ENCODE measurements around the gene SDR9C7. TPM values are rescaled to one million over a fixed set of nuclear protein-coding genes. Genes with fewer than 3 reads are reported as not detected.
"Not testable (repeated sequence)": the region's sequence is repeated elsewhere in the genome, so short reads cannot be mapped to it uniquely, and the experiment has no call there.

The SDR9C7 gene
- total RNA-seq, 2 experiments from 2014 or later = not detected

DNA sequence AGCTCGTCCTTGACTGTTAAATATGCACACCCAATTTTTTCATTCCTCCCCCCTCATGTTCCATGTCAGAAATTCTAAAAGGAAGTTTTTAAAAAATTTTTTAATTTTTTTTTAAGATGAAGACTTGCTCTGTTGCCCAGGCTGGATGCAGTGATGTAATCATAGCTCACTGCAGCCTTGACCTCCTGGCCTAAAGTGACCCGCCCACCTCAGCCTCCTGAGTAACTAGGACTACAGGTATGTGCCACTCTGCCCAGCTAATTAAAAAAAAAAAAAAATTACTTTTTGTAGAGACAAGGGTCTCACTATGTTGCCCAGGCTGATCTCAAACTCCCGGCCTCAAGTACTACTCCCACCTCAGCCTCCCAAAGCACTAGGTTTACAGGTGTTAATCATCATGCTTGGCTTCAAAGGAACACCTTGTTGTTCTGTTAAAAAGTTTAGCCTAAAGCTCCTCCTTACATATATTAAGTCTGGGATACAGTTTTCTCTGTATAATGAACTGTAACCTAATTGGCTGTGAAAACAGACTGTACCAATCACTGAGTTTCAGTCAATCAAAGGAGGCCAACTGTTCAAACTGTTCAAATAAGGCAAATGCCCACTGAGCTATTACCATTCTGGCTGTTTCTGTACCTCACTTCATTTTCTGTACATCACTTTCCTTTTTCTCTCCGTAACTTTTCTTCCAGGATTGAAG is 17.8 kb downstream of the SDR9C7 start:
- Histone ChIP-seq H2AFZ (ENCODE audit: low read length) (no peak overlapping the region), H3K36me3 (ENCODE audit: insufficient read depth, low read length) (no peaks in the 10 kb centered on the region), H3K27ac (ENCODE audit: low read depth, low read length, poor library complexity, severe bottlenecking) (no peak overlapping the region), H3K4me2 (ENCODE audit: low read length) (no peak overlapping the region), H4K20me1 (ENCODE audit: insufficient read depth, low read length) (no peaks in the 10 kb centered on the region), H3K79me2 (ENCODE audit: insufficient read depth, low read depth, low read length) (no peaks in the 10 kb centered on the region), H3K4me3 (ENCODE audit: low read depth, low read length, poor library complexity, severe bottlenecking) (no peak overlapping the region), H3K9me3 (ENCODE audit: low read length) (no peaks in the 10 kb centered on the region), H3K4me1 (ENCODE audit: insufficient read depth, low read length, poor library complexity, severe bottlenecking) (no peaks in the 10 kb centered on the region), H3K9me2 (ENCODE audit: insufficient read depth, low read length) (no peaks in the 10 kb centered on the region)
- BruUV-seq (replicated peaks) = no TSS peak
- TF ChIP-seq, protein P1, sequence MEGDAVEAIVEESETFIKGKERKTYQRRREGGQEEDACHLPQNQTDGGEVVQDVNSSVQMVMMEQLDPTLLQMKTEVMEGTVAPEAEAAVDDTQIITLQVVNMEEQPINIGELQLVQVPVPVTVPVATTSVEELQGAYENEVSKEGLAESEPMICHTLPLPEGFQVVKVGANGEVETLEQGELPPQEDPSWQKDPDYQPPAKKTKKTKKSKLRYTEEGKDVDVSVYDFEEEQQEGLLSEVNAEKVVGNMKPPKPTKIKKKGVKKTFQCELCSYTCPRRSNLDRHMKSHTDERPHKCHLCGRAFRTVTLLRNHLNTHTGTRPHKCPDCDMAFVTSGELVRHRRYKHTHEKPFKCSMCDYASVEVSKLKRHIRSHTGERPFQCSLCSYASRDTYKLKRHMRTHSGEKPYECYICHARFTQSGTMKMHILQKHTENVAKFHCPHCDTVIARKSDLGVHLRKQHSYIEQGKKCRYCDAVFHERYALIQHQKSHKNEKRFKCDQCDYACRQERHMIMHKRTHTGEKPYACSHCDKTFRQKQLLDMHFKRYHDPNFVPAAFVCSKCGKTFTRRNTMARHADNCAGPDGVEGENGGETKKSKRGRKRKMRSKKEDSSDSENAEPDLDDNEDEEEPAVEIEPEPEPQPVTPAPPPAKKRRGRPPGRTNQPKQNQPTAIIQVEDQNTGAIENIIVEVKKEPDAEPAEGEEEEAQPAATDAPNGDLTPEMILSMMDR (conservative IDR thresholded peaks at IDR 0.05; ENCODE audit: low read length) = no peak
- TF ChIP-seq EZH2phosphoT487 (IDR thresholded peaks at IDR 0.05; ENCODE audit: borderline replicate concordance, low read depth, low read length) = no peak
- ChIA-PET CTCF (ENCODE audit: unreplicated experiment) (no interaction called here), POLR2A (interaction anchor here (0.6 to 0.7 kb wide), 2 partner anchors 147 to 481 kb away, joined by 3 read pairs; no protein-coding TSS in a partner anchor)
- DNase-seq (ENCODE audit: low spot score) = no peak
- intact Hi-C loops (cut with micrococcal nuclease; ENCODE audit: unreplicated experiment) = no loop called here

DNA sequence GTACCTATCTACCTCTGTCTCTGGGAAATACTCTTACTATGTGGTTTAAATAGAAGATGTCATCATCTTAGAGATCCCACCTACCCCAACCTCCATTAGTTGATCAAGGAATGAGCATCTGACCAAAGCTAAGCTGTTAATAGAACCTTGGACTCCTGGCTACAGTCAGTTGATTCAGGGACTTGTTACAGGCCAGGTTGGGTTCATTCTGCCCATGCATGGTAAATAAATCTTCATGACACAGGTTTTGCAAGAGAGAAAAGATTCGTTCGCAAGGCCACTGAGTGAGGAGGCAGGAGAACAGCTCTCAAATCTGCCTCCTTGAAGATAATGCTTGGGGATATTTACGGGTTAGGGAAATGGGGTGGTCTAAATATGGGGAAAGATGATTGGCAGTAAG is 19.5 kb downstream of the SDR9C7 start:
- no peaks in the 10 kb centered on the region for H3K9me2 ChIP-seq (ENCODE audit: insufficient read depth, low read length)
- H3K9me3 ChIP-seq (ENCODE audit: low read length) = 0 out of 2 replicates have a peak, but pooled peaks cover 3% of the 10 kb centered on the region
- intact Hi-C loops (cut with micrococcal nuclease; ENCODE audit: unreplicated experiment) = no loop called here
- BruUV-seq (replicated peaks) = no TSS peak
- H4K20me1 ChIP-seq (ENCODE audit: insufficient read depth, low read length) = no peaks in the 10 kb centered on the region
- no peak overlapping the region for H3K4me2 ChIP-seq (ENCODE audit: low read length)
- H3K4me1 ChIP-seq (ENCODE audit: insufficient read depth, low read length, poor library complexity, severe bottlenecking) = no peaks in the 10 kb centered on the region
- H3K27ac ChIP-seq (ENCODE audit: low read depth, low read length, poor library complexity, severe bottlenecking) = no peak overlapping the region
- DNase-seq (ENCODE audit: low spot score) = no peak
- H2AFZ ChIP-seq (ENCODE audit: low read length) = no peak overlapping the region
- ChIA-PET CTCF (ENCODE audit: unreplicated experiment) (no interaction called here), POLR2A (no interaction called here)
- H3K36me3 ChIP-seq (ENCODE audit: insufficient read depth, low read length) = no peaks in the 10 kb centered on the region
- H3K4me3 ChIP-seq (ENCODE audit: low read depth, low read length, poor library complexity, severe bottlenecking) = no peak overlapping the region
- no peak for TF ChIP-seq EZH2phosphoT487 (IDR thresholded peaks at IDR 0.05; ENCODE audit: borderline replicate concordance, low read depth, low read length)
- TF ChIP-seq, protein P1 (conservative IDR thresholded peaks at IDR 0.05; ENCODE audit: low read length) = no peak
- no peaks in the 10 kb centered on the region for H3K79me2 ChIP-seq (ENCODE audit: insufficient read depth, low read depth, low read length)

DNA sequence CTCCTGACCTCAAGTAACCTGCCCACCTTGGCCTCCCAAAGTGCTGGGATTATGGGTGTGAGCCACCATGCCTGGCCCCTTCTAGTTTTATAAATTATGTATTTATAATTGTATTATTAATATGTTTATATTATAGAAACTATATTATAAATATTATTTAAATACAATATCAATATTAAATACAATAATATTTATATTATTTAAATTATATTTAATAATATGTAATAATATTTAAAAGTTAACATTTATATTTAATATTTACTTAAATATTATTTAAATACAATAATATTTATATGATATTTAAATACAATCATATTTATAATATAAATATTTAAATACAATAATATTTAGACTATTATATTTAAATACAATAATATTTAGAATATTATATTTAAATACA is 20.0 kb downstream of the SDR9C7 start:
- no peak overlapping the region for H3K4me3 ChIP-seq (ENCODE audit: low read depth, low read length, poor library complexity, severe bottlenecking)
- H2AFZ ChIP-seq (ENCODE audit: low read length) = no peak overlapping the region
- no peaks in the 10 kb centered on the region for H4K20me1 ChIP-seq (ENCODE audit: insufficient read depth, low read length)
- intact Hi-C loops (cut with micrococcal nuclease; ENCODE audit: unreplicated experiment) = no loop called here
- H3K9me2 ChIP-seq (ENCODE audit: insufficient read depth, low read length) = no peaks in the 10 kb centered on the region
- no peaks in the 10 kb centered on the region for H3K4me1 ChIP-seq (ENCODE audit: insufficient read depth, low read length, poor library complexity, severe bottlenecking)
- H3K4me2 ChIP-seq (ENCODE audit: low read length) = no peak overlapping the region
- POLR2A ChIA-PET = no interaction called here
- H3K36me3 ChIP-seq (ENCODE audit: insufficient read depth, low read length) = no peaks in the 10 kb centered on the region
- CTCF ChIA-PET (ENCODE audit: unreplicated experiment) = no interaction called here
- 0 out of 2 replicates have a peak, but pooled peaks cover 3% of the 10 kb centered on the region for H3K9me3 ChIP-seq (ENCODE audit: low read length)
- no peak for TF ChIP-seq EZH2phosphoT487 (IDR thresholded peaks at IDR 0.05; ENCODE audit: borderline replicate concordance, low read depth, low read length)
- TF ChIP-seq, protein P1 (conservative IDR thresholded peaks at IDR 0.05; ENCODE audit: low read length) = no peak
- BruUV-seq (replicated peaks) = no TSS peak
- H3K79me2 ChIP-seq (ENCODE audit: insufficient read depth, low read depth, low read length) = no peaks in the 10 kb centered on the region
- DNase-seq (ENCODE audit: low spot score) = no peak
- H3K27ac ChIP-seq (ENCODE audit: low read depth, low read length, poor library complexity, severe bottlenecking) = no peak overlapping the region

DNA sequence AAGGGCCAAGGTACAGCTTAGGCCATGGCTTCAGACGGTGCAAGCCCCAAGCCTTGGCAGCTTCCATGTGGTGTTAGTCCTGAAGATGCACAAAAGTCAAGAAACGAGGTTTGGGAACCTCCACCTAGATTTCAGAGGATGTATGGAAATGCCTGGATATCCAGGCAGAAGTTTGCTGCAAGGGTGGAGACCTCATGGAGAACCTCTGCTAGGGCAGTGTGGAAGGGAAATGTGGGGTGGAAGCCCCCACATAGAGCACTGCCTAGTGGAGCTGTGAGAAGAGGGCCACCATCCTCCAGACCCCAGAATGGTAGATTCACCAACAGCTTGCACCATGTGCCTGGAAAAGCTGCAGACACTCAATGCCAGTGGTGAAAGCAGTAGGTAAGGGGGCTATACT is 24.8 kb downstream of the SDR9C7 start:
- H3K79me2 ChIP-seq (ENCODE audit: insufficient read depth, low read depth, low read length); DNase-seq (ENCODE audit: low spot score); H3K36me3 ChIP-seq (ENCODE audit: insufficient read depth, low read length); H3K27ac ChIP-seq (ENCODE audit: low read depth, low read length, poor library complexity, severe bottlenecking); BruUV-seq (replicated peaks); H3K4me3 ChIP-seq (ENCODE audit: low read depth, low read length, poor library complexity, severe bottlenecking); CTCF ChIA-PET (ENCODE audit: unreplicated experiment); H3K9me2 ChIP-seq (ENCODE audit: insufficient read depth, low read length); H3K4me1 ChIP-seq (ENCODE audit: insufficient read depth, low read length, poor library complexity, severe bottlenecking); H2AFZ ChIP-seq (ENCODE audit: low read length); H3K9me3 ChIP-seq (ENCODE audit: low read length); intact Hi-C loops (cut with micrococcal nuclease; ENCODE audit: unreplicated experiment); H4K20me1 ChIP-seq (ENCODE audit: insufficient read depth, low read length); H3K4me2 ChIP-seq (ENCODE audit: low read length); POLR2A ChIA-PET: not testable (repeated sequence)

Data from OCI-LY7 (cell line).